GM21825 (cell line): Measurements from ENCODE around the gene CYP26C1.

Source experiments
- ATAC-seq: cut with Tn5 transposase; IDR thresholded peaks from one replicate; pipeline ENCODE4 v1.9.1; 2021; ENCODE audit warnings: mild to moderate bottlenecking, moderate library complexity; ENCODE audit not compliant: unreplicated experiment

The CYP26C1 gene

GRCh38 chr10:93106631-93107072 lies 46.1 kb downstream of the CYP26C1 start:
- ATAC-seq = no peak

- peak; percentile 61 for ATAC-seq
Observed at GRCh38 chr10:93110472-93111146, 50.0 kb downstream of the CYP26C1 start.

- no peak for ATAC-seq
Observed at GRCh38 chr10:93113042-93113441, 52.4 kb downstream of the CYP26C1 start.

- no peak for ATAC-seq
Observed at GRCh38 chr10:93115661-93116383, 55.2 kb downstream of the CYP26C1 start.
